Measurements from ENCODE around the gene POMZP3.
"Not testable (repeated sequence)": the region's sequence is repeated elsewhere in the genome, so short reads cannot be mapped to it uniquely, and the experiment has no call there.

DNA sequence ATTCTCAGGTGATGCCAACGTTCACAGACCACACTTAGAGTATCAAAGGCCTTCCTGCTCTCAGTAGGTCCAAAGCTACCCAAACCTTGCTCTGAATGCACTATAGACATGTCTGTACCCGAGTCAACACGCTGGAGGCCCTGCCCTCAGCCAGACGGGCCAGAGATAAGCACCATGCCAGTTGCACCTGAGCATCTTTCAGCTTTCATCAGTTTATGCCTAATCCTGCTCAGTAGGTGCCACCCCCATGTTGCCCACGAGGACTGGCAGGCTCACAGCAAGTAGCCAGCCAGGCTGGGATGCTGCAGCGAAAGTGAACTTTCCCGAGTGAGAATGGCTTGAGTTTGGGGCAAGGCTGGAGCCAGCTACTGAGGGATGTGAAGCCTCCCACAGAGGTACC is 18.6 kb downstream of the POMZP3 start:
- not testable (repeated sequence) for TF ChIP-seq POLR2A (IDR thresholded peaks at IDR 0.05)
- TF ChIP-seq, protein P1, sequence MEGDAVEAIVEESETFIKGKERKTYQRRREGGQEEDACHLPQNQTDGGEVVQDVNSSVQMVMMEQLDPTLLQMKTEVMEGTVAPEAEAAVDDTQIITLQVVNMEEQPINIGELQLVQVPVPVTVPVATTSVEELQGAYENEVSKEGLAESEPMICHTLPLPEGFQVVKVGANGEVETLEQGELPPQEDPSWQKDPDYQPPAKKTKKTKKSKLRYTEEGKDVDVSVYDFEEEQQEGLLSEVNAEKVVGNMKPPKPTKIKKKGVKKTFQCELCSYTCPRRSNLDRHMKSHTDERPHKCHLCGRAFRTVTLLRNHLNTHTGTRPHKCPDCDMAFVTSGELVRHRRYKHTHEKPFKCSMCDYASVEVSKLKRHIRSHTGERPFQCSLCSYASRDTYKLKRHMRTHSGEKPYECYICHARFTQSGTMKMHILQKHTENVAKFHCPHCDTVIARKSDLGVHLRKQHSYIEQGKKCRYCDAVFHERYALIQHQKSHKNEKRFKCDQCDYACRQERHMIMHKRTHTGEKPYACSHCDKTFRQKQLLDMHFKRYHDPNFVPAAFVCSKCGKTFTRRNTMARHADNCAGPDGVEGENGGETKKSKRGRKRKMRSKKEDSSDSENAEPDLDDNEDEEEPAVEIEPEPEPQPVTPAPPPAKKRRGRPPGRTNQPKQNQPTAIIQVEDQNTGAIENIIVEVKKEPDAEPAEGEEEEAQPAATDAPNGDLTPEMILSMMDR (IDR thresholded peaks at IDR 0.05), result not testable (repeated sequence)

All from testis (tissue), 2 donors.